GM10266 (cell line): Measurements from ENCODE around the gene FNIP1.
"Not testable (repeated sequence)": the region's sequence is repeated elsewhere in the genome, so short reads cannot be mapped to it uniquely, and the experiment has no call there.

Experiments used
- DNase-seq: peaks from one replicate; pipeline ENCODE4 v3.0.0; 2012; ENCODE audit errors: extremely low spot score
- CTCF ChIP-seq: IDR thresholded peaks from 2 replicates; pipeline ENCODE4 v1.5.1; 2012; ENCODE audit warnings: mild to moderate bottlenecking, low read depth; ENCODE audit not compliant: control insufficient read depth, insufficient read depth; ENCODE audit errors: missing control alignments

FNIP1 gene

GRCh38 chr5:131735393-131735792 lies 61.4 kb downstream of the FNIP1 start:
- DNase-seq: no peak
- TF ChIP-seq CTCF: no peak

GRCh38 chr5:131734939-131735338 lies 61.9 kb downstream of the FNIP1 start:
- DNase-seq: not testable (repeated sequence)

GRCh38 chr5:131729292-131729691 lies 67.5 kb downstream of the FNIP1 start:
- DNase-seq: not testable (repeated sequence)

GRCh38 chr5:131724089-131724488 lies 72.7 kb downstream of the FNIP1 start:
- not testable (repeated sequence) for DNase-seq

GRCh38 chr5:131720714-131721113 lies 76.1 kb downstream of the FNIP1 start:
- DNase-seq: no peak
- no peak for TF ChIP-seq CTCF

- TF ChIP-seq CTCF: no peak
- no peak for DNase-seq
Observed at GRCh38 chr5:131719564-131719963, 77.3 kb downstream of the FNIP1 start.

GRCh38 chr5:131718487-131719014 lies 78.3 kb downstream of the FNIP1 start:
- TF ChIP-seq CTCF: no peak
- DNase-seq: no peak

- not testable (repeated sequence) for DNase-seq
Observed at GRCh38 chr5:131717164-131717563, 79.7 kb downstream of the FNIP1 start.

GRCh38 chr5:131716650-131717049 lies 80.2 kb downstream of the FNIP1 start:
- no peak for TF ChIP-seq CTCF
- DNase-seq: no peak

GRCh38 chr5:131710391-131710790 lies 86.4 kb downstream of the FNIP1 start:
- TF ChIP-seq CTCF: no peak

More at GRCh38 chr5:131710391-131710790, 86.4 kb downstream of the FNIP1 start:
- no peak for DNase-seq
